Uterus (tissue), 4 donors: ENCODE results near the gene SIRPG. TPM values are rescaled to one million over a fixed set of nuclear protein-coding genes. Genes with fewer than 3 reads are reported as not detected.
"Not testable (repeated sequence)": the region's sequence is repeated elsewhere in the genome, so short reads cannot be mapped to it uniquely, and the experiment has no call there.

Experiments used
- DNase-seq, 2 donors: peaks; one replicate each; pipeline ENCODE4 v3.0.0-alpha.2; 2019 to 2020
- H3K27ac ChIP-seq, 2 donors: fragments of 200-600 bp; sonication (generic); 1 replicate in 1 of 2; 2 replicates in 1 of 2; pipeline ENCODE4 v1.5.1; 2016 to 2018
- H3K27me3 ChIP-seq, 2 donors: fragments of 200-600 bp; sonication (generic); one replicate each; pipeline ENCODE4 v1.5.1; 2018 to 2019; ENCODE audit warnings: control low read depth in 1 of 2
- H3K36me3 ChIP-seq, 2 donors: fragments of 200-600 bp; sonication (generic); one replicate each; pipeline ENCODE4 v1.5.1; 2019; ENCODE audit warnings: control low read depth in 1 of 2
- H3K4me1 ChIP-seq, 2 donors: fragments of 200-600 bp; sonication (generic); one replicate each; pipeline ENCODE4 v1.5.1; 2018 to 2019; ENCODE audit warnings: control low read depth in 1 of 2
- H3K4me3 ChIP-seq, 2 donors: fragments of 200-600 bp; sonication (generic); 1 replicate in 1 of 2; 2 replicates in 1 of 2; pipeline ENCODE4 v1.5.1; 2018 to 2019; ENCODE audit warnings: mild to moderate bottlenecking in 1 of 2
- H3K9me3 ChIP-seq, 2 donors: fragments of 200-600 bp; sonication (generic); one replicate each; pipeline ENCODE4 v1.5.1; 2019; ENCODE audit warnings: control low read depth in 1 of 2
- CTCF ChIP-seq, 4 experiments: fragments of 200-600 bp in 2 of 4; fragments of 450-650 bp in 2 of 4; sonication (generic) in 2 of 4; IDR thresholded peaks; one replicate each; pipeline ENCODE4 v1.5.1; 2016 to 2019; ENCODE audit warnings: antibody characterized with exemption in 4 of 4, mild to moderate bottlenecking in 2 of 4, moderate library complexity in 1 of 4
- POLR2A ChIP-seq, 2 donors: fragments of 450-650 bp; IDR thresholded peaks; one replicate each; pipeline ENCODE4 v1.6.1; 2016; ENCODE audit warnings: antibody characterized with exemption in 2 of 2, mild to moderate bottlenecking in 1 of 2, moderate library complexity in 1 of 2
- intact Hi-C: fragments of 100-400 bp; cut with DNase I; formaldehyde crosslinking; loops from one replicate; pipeline ENCODE4 v1.15.1; 2023; ENCODE audit warnings: low total_unique reads
- total RNA-seq, 4 donors: library from RNA; depleted of rRNA in 3 of 4; stranded (reverse); fragments of >200 nt in 3 of 4; gene quantifications; one replicate each; pipeline versions ENCODE4 v1.1.0 to v1.2.4, GENCODE V29; 2014 to 2023
- donor health status: DM: yes; HTN: yes; CAD: no.

Gene SIRPG
- total RNA-seq, 4 donors from 2014 or later, result 0.28 TPM; not detected in 3

- Histone ChIP-seq H3K27ac (no peak overlapping the region), H3K36me3 (no peaks in the 10 kb centered on the region), H3K4me3 (no peak overlapping the region), H3K9me3 (no peaks in the 10 kb centered on the region), H3K27me3 (no peaks in the 10 kb centered on the region), H3K4me1 (no peaks in the 10 kb centered on the region)
- intact Hi-C loops, result no loop called here
- no peak for DNase-seq
- TF ChIP-seq POLR2A (IDR thresholded peaks at IDR 0.05) (no peak), CTCF (IDR thresholded peaks at IDR 0.05) (no peak)
These were observed 40.6 kb downstream of the SIRPG start for GRCh38 chr20:1616858-1617434.

GRCh38 chr20:1610404-1610803, 47.2 kb downstream of the SIRPG start:
- H3K36me3 ChIP-seq, DNase-seq, intact Hi-C loops, H3K9me3 ChIP-seq, H3K27ac ChIP-seq, H3K27me3 ChIP-seq, H3K4me1 ChIP-seq, H3K4me3 ChIP-seq: not testable (repeated sequence)

DNA sequence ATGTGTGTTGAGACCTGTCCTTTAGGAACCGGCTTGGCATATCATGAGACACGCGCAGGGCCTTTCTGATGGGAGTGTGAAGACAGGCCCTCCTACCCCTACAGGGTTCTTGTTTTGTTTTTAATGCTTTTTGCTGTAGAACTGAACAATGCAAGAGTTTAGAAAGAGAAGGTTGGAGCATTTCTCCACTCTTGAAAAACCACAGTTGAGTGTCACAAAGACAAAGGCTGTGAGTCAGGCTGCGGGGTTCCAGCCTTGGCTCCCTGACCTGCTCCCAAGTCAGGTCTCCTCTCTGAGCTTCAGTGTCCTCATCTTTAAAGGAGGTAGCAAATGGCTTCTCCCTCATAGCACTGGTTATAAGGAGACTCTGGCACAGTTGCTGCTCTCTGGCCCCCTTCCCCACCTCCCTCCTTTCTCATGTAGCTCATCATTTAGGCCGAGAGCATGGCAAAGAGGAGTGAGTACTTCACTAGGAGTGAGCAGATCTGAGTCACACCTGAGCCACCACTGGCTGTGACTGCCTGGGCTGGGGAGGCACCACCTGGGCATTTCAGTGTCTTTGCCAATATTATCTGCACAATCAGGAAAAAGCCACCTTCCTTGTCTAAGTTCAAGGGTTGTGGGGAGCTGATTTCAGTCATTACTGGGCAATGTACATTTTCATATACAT, 48.8 kb downstream of the SIRPG start:
- H3K9me3 ChIP-seq, H3K4me1 ChIP-seq, H3K36me3 ChIP-seq, H3K4me3 ChIP-seq, DNase-seq, H3K27me3 ChIP-seq, intact Hi-C loops, H3K27ac ChIP-seq: not testable (repeated sequence)

- H3K36me3 ChIP-seq, result no peaks in the 10 kb centered on the region
- no peak overlapping the region for H3K4me3 ChIP-seq
- no peak overlapping the region for H3K27ac ChIP-seq
- no peaks in the 10 kb centered on the region for H3K27me3 ChIP-seq
- DNase-seq, result no peak
- no peaks in the 10 kb centered on the region for H3K4me1 ChIP-seq
- intact Hi-C loops, result no loop called here
- H3K9me3 ChIP-seq, result no peaks in the 10 kb centered on the region
- TF ChIP-seq POLR2A (IDR thresholded peaks at IDR 0.05), result no peak
- TF ChIP-seq CTCF (IDR thresholded peaks at IDR 0.05), result no peak
These were observed 56.8 kb downstream of the SIRPG start for GRCh38 chr20:1600736-1601135.

- Histone ChIP-seq H3K4me1 (no peaks in the 10 kb centered on the region), H3K9me3 (no peaks in the 10 kb centered on the region), H3K27ac (no peak overlapping the region), H3K27me3 (no peaks in the 10 kb centered on the region), H3K36me3 (no peaks in the 10 kb centered on the region), H3K4me3 (no peak overlapping the region)
- TF ChIP-seq CTCF (IDR thresholded peaks at IDR 0.05) (no peak), POLR2A (IDR thresholded peaks at IDR 0.05) (no peak)
- no peak for DNase-seq
- intact Hi-C loops, result no loop called here
These were observed 62.2 kb downstream of the SIRPG start for GRCh38 chr20:1595333-1595732.

GRCh38 chr20:1588533-1589460, 68.8 kb downstream of the SIRPG start:
- Histone ChIP-seq H3K4me1 (no peaks in the 10 kb centered on the region), H3K27ac (no peak overlapping the region), H3K4me3 (no peak overlapping the region), H3K36me3 (no peaks in the 10 kb centered on the region), H3K9me3 (no peaks in the 10 kb centered on the region), H3K27me3 (no peaks in the 10 kb centered on the region)
- DNase-seq, result no peak
- no peak for TF ChIP-seq POLR2A (IDR thresholded peaks at IDR 0.05)
- intact Hi-C loops, result no loop called here
